GM12892 (cell line): ENCODE results near the gene RHOJ.

Experiments used
- POLR2A ChIP-seq: IDR thresholded peaks from 2 replicates; pipeline ENCODE4 v1.6.1; 2011; ENCODE audit warnings: low read depth, low read length, control low read depth
- POLR2AphosphoS5 ChIP-seq: IDR thresholded peaks from 2 replicates; pipeline ENCODE4 v1.6.1; 2011; ENCODE audit warnings: low read depth, low read length, control low read depth
- TAF1 ChIP-seq: IDR thresholded peaks from 2 replicates; pipeline ENCODE4 v1.6.1; 2011; ENCODE audit warnings: low read depth, mild to moderate bottlenecking, control low read depth, low read length, borderline replicate concordance

DNA sequence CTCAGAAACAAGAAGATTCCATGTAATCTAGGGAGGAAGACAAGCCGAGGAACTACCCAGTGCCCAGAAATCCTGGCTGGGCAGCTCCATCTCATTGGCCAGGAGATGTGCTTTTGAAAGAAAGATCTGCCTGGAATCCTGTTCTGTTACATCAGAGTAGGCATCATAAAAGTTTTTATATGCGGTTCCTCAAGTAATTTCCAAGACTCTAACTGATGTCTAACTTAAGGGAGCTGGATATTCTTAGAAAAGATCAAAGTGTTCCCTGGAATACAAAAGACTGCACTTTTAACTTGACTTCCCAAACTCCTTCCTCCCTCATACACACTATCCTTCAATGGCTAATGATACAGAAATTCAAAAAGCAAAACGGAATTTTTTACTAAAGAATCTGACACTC is 16.3 kb downstream of the RHOJ start:
- TF ChIP-seq POLR2A (no peak), TAF1 (no peak), POLR2AphosphoS5 (no peak)
